Measurements from ENCODE around the gene NPAS3.

- no peak for TF ChIP-seq CTCF (IDR thresholded peaks at IDR 0.05; ENCODE audit: extremely low read depth in 1 of 2, insufficient read depth in 1 of 2, low read depth in 1 of 2, low read length in 2 of 2)
- TF ChIP-seq POLR2A (IDR thresholded peaks at IDR 0.05; ENCODE audit: low read depth, low read length): no peak
- no peak for TF ChIP-seq EZH2 (IDR thresholded peaks at IDR 0.05; ENCODE audit: borderline replicate concordance, low read depth, low read length, severe bottlenecking)
Observed at GRCh38 chr14:33465846-33466700, 527.4 kb downstream of the NPAS3 start.

All from endothelial cell of umbilical vein (primary cell).